Esophagus squamous epithelium (tissue), 4 donors: Measurements from ENCODE around the gene ADAM12.

ENCODE experiments used
- POLR2A ChIP-seq, 4 donors: fragments of 450-650 bp; IDR thresholded peaks; one replicate each; pipeline ENCODE4 v1.6.1; 2017; ENCODE audit warnings: antibody characterized with exemption in 4 of 4, mild to moderate bottlenecking in 4 of 4, moderate library complexity in 3 of 4
- TF ChIP-seq, protein P1 (sequence below), 6 experiments: fragments of 450-650 bp in 4 of 6; fragments of 200-600 bp in 2 of 6; sonication (generic) in 2 of 6; IDR thresholded peaks; one replicate each; pipeline ENCODE4 v1.5.1; 2016 to 2019; ENCODE audit warnings: antibody characterized with exemption in 6 of 6, mild to moderate bottlenecking in 4 of 6, moderate library complexity in 4 of 6

DNA sequence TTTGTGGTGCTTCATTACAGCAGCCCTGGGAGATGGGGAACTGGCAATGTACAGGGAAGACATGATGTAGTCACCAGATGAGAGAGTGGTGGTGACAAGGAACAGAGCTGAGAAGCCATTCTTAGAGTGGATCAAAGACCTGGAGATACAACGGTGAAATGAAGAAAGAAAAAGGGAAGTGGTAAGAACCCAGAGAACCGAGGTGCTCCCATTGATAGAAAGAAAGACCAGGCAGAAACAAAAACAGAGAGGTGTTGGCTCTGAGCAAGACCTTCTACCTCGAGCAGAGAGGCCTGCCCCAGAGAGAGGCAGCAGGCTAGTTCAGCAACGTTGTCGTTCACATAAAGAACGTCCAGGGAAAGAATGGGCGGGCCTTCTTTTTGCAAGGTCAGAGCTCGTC lies 186.7 kb downstream of the ADAM12 start:
- TF ChIP-seq, protein P1, sequence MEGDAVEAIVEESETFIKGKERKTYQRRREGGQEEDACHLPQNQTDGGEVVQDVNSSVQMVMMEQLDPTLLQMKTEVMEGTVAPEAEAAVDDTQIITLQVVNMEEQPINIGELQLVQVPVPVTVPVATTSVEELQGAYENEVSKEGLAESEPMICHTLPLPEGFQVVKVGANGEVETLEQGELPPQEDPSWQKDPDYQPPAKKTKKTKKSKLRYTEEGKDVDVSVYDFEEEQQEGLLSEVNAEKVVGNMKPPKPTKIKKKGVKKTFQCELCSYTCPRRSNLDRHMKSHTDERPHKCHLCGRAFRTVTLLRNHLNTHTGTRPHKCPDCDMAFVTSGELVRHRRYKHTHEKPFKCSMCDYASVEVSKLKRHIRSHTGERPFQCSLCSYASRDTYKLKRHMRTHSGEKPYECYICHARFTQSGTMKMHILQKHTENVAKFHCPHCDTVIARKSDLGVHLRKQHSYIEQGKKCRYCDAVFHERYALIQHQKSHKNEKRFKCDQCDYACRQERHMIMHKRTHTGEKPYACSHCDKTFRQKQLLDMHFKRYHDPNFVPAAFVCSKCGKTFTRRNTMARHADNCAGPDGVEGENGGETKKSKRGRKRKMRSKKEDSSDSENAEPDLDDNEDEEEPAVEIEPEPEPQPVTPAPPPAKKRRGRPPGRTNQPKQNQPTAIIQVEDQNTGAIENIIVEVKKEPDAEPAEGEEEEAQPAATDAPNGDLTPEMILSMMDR (IDR thresholded peaks at IDR 0.05), result no peak
- TF ChIP-seq POLR2A (IDR thresholded peaks at IDR 0.05), result no peak
